Kidney (tissue), 14 donors: ENCODE data around the gene USP22. TPM values are rescaled to one million over a fixed set of nuclear protein-coding genes. Genes with fewer than 3 reads are reported as not detected.

ENCODE experiments used
- DNase-seq, 5 donors: peaks; one replicate each; pipeline ENCODE4 v3.0.0-alpha.2; 2013 to 2020
- FAIRE-seq: peaks from 2 replicates; lab custom pipeline; 2012; peaks lifted over from hg19 to GRCh38; lab: Jason Lieb, UNC
- H3K27ac ChIP-seq, 2 donors: one replicate each; pipeline ENCODE4 v1.7.0; 2013; ENCODE audit warnings: low read depth in 2 of 2, low read length in 2 of 2, inconsistent platforms in 1 of 2
- H3K27me3 ChIP-seq: one replicate; pipeline ENCODE4 v1.7.1; 2013; ENCODE audit warnings: low read length, inconsistent platforms; ENCODE audit not compliant: control insufficient read depth, insufficient read depth
- H3K36me3 ChIP-seq, 3 donors: one replicate each; pipeline versions ENCODE4 v1.7.0 to v1.7.1; 2013; ENCODE audit warnings: low read length in 3 of 3, control low read depth in 1 of 3, inconsistent platforms in 1 of 3; ENCODE audit not compliant: insufficient read depth in 3 of 3, control insufficient read depth in 2 of 3
- H3K4me1 ChIP-seq, 3 donors: one replicate each; pipeline versions ENCODE4 v1.7.0 to v1.7.1; 2013; ENCODE audit warnings: low read length in 3 of 3, inconsistent platforms in 1 of 3, low read depth in 1 of 3; ENCODE audit not compliant: control insufficient read depth in 2 of 3, insufficient read depth in 2 of 3
- H3K4me3 ChIP-seq, 3 donors: one replicate each; pipeline versions ENCODE4 v1.7.0 to v1.8.1; 2013; ENCODE audit warnings: low read length in 3 of 3, control low read depth in 1 of 3, inconsistent platforms in 1 of 3
- H3K9ac ChIP-seq, 3 donors: one replicate each; pipeline versions ENCODE4 v1.7.0 to v1.7.1; 2013; ENCODE audit warnings: low read length in 3 of 3, control low read depth in 1 of 3, inconsistent platforms in 1 of 3
- H3K9me3 ChIP-seq, 3 donors: one replicate each; pipeline versions ENCODE4 v1.7.0 to v1.7.1; 2013; ENCODE audit warnings: low read length in 3 of 3, control low read depth in 1 of 3, inconsistent platforms in 1 of 3; ENCODE audit not compliant: control insufficient read depth in 2 of 3, insufficient read depth in 1 of 3
- intact Hi-C: fragments of 100-400 bp; cut with DNase I; formaldehyde crosslinking; loops from one replicate; pipeline ENCODE4 v1.11.1; 2022
- polyA plus RNA-seq: library from polyadenylated mRNA; stranded (reverse); fragments of 350-450 nt; fragmentation: Illumina TruSeq; extraction: RNeasy Lipid Tissue Mini Kit (QIAGEN cat#74804); gene quantifications from one replicate; pipeline ENCODE4 v1.2.3, GENCODE V29; 2014; ENCODE audit warnings: low read depth, low replicate concordance; ENCODE audit not compliant: insufficient read depth
- total RNA-seq: library from RNA; stranded (reverse); fragmentation: NEBNext Ultra II Directional; extraction: Animal tissue kit (Norgen Biotek cat#: 25700); gene quantifications from one replicate; pipeline ENCODE4 v1.2.1, GENCODE V29; 2021
- TF ChIP-seq, protein P1 (sequence below): IDR thresholded peaks from 3 replicates; pipeline ENCODE4 v1.5.1; 2012; ENCODE audit warnings: mild to moderate bottlenecking, moderate library complexity, borderline replicate concordance; ENCODE audit not compliant: insufficient read depth; ENCODE audit errors: extremely low read depth
- donor health status: control.
- donor health status: control.
- donor health status: control.
- donor health status: control.
- donor health status: control.
- donor health status: DM: yes; HTN: yes; CAD: no.
- donor health status: Normal renal cell carcinoma (clear cell type).

USP22 gene
- total and polyA plus RNA-seq, 2 donors from 2014 or later, result 47.8 to 176 TPM

DNA sequence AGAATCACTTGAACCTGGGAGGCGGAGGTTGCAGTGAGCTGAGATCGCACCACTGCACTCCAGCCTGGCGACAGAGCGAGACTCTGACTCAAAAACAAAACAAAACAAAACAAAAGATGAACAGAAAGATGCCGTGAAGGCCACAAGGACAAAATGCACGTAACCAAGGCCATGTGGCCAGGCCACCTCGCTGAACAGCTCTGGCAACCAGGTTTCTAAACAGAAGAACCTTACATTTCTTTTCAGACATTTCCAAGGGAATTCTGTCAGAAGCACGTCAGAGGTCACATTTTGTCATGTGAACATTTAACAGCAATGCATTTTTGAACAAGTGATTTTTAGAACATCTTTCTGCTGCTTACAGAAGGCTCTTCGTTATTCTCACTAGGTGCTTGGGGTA lies 28.8 kb downstream of the USP22 start:
- Histone ChIP-seq H3K36me3 (peaks cover 26 to 78% (median 71%) of the 10 kb centered on the region in 3 donors), H3K4me3 (no peak overlapping the region), H3K27me3 (no peaks in the 10 kb centered on the region), H3K27ac (no peak overlapping the region), H3K9ac (no peak overlapping the region), H3K9me3 (no peaks in the 10 kb centered on the region), H3K4me1 (peaks cover 0 to 9% (median 4%) of the 10 kb centered on the region in 3 donors)
- FAIRE-seq (no peak), DNase-seq (no peak)
- TF ChIP-seq, protein P1, sequence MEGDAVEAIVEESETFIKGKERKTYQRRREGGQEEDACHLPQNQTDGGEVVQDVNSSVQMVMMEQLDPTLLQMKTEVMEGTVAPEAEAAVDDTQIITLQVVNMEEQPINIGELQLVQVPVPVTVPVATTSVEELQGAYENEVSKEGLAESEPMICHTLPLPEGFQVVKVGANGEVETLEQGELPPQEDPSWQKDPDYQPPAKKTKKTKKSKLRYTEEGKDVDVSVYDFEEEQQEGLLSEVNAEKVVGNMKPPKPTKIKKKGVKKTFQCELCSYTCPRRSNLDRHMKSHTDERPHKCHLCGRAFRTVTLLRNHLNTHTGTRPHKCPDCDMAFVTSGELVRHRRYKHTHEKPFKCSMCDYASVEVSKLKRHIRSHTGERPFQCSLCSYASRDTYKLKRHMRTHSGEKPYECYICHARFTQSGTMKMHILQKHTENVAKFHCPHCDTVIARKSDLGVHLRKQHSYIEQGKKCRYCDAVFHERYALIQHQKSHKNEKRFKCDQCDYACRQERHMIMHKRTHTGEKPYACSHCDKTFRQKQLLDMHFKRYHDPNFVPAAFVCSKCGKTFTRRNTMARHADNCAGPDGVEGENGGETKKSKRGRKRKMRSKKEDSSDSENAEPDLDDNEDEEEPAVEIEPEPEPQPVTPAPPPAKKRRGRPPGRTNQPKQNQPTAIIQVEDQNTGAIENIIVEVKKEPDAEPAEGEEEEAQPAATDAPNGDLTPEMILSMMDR, result no peak
- intact Hi-C loops, result no loop called here

DNA sequence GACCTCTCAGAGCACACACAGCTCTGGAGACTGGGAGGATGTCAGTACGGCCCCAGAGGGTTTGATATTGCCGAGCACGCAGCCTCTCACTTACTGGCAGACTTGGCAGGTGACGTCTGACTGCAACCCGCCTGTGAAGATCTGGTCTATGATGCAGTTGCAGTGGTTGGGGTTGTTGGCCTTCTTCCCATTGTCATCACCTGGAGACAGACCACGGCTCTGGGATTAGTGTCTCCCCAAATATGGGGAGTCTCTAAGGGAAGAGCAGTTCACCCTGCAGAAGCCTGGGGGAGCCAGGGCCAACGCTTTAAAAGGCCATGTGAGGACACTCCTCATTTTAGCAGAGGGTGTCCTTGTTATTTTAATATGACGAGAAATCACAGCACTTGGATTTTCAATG lies 30.1 kb downstream of the USP22 start:
- intact Hi-C loops, result no loop called here
- Histone ChIP-seq H3K36me3 (peaks cover 30 to 75% (median 69%) of the 10 kb centered on the region in 3 donors), H3K4me3 (no peak overlapping the region), H3K9ac (no peak overlapping the region), H3K27ac (no peak overlapping the region), H3K27me3 (no peaks in the 10 kb centered on the region), H3K4me1 (peaks cover 0 to 9% (median 4%) of the 10 kb centered on the region in 3 donors), H3K9me3 (no peaks in the 10 kb centered on the region)
- DNase-seq (no peak), FAIRE-seq (no peak)
- TF ChIP-seq, protein P1, result no peak

DNA sequence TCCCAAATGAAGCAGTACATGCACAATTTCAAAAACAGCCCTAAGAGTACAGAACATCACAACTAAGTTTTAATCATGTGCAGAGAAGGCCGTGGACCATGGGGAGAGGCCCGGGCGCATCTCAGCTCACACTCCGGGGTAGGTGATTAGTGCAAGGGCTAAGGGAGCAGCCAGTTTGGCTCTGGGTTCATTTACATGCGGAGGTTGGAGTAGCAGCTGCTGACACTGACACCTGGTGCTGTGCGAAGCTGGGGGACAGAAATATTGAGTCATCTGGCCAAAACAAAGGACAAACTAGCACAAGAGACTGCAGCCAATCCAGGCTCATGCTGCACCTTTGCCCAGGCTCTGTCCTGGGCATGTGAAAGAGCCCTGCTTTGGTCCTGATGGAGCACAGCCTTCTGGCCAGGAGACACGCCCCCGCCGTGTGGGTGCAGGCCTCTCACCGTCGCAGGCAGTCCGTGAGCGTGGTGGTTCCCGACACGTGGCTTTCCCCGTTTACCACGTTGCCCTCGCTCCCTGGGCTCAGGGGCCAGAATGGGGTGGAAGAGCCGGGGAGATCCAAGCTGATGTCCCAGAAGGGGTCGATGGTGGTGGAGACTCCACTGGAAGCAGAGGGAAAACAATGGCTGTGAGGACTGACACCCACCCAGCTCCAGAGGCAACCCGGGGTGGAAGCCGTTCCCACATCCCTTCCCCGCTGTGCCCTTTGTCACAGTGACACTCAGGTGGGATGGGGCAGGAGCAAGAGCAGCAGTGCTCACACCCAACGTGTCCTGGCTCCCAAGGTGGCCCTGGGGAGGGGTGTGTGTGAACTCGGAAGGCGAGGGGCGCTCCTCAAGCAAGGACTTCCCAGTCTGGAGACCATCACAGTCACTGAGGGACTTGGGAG lies 31.9 kb downstream of the USP22 start:
- H3K36me3 ChIP-seq, result peaks cover 24 to 74% (median 65%) of the 10 kb centered on the region in 3 donors
- H3K4me1 ChIP-seq, result peaks cover 0 to 9% (median 4%) of the 10 kb centered on the region in 3 donors
- FAIRE-seq (no peak), DNase-seq (peak in 1 of 5 donors; percentile 56)
- no peak overlapping the region for H3K9ac ChIP-seq
- no peaks in the 10 kb centered on the region for H3K9me3 ChIP-seq
- intact Hi-C loops, result no loop called here
- H3K4me3 ChIP-seq, result no peak overlapping the region
- no peaks in the 10 kb centered on the region for H3K27me3 ChIP-seq
- TF ChIP-seq, protein P1, result no peak
- H3K27ac ChIP-seq, result no peak overlapping the region
